Measurements from ENCODE around the gene S100A6.

The S100A6 gene

DNA sequence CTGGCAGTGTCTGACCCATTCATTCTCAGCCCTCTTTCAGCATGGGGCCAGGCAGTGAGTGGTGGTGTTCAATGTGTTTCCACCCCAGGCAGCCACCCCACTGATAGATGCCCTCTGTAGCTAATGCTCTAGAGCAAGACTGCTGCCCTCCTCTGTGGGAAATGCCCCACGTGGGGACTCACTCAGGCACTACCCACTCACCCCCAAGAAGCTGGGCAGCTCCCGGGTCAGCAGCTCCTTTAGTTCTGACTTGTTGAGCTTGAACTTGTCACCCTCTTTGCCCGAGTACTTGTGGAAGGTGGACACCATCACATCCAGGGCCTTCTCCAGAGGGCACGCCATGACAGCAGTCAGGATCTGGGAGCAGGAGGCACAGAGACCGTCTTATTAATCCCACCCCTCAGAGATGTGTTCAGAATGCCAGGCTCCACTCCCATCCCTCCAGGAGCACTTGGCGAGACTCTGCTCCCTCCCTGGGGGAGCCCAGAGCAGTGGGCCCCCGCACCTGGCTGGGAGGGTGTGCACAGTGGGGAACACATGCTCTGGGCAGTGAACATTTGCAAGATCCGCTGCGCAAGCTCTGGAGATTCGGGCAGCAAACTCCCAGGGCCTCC is 8.8 kb upstream of the S100A6 start:
- no peak for DNase-seq

DNA sequence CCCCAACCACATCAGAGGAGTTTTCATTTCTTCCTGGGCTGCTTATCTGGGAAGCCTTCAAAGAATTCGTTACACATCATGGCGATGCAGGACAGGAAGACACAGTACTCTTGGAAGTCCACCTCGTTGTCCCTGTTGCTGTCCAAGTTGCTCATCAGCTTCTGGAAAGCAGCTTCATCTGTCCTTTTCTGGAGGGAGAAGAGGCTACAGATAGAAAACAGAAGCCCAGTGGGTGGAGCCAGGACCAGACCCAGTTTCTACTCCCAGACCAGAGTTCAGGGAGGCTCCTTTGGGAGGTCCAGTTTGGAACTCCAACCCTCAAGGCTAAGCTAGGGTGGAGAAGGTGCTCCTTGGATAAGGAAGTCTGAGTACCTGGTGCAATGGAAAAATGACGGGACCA is 7.9 kb upstream of the S100A6 start:
- DNase-seq: no peak

DNA sequence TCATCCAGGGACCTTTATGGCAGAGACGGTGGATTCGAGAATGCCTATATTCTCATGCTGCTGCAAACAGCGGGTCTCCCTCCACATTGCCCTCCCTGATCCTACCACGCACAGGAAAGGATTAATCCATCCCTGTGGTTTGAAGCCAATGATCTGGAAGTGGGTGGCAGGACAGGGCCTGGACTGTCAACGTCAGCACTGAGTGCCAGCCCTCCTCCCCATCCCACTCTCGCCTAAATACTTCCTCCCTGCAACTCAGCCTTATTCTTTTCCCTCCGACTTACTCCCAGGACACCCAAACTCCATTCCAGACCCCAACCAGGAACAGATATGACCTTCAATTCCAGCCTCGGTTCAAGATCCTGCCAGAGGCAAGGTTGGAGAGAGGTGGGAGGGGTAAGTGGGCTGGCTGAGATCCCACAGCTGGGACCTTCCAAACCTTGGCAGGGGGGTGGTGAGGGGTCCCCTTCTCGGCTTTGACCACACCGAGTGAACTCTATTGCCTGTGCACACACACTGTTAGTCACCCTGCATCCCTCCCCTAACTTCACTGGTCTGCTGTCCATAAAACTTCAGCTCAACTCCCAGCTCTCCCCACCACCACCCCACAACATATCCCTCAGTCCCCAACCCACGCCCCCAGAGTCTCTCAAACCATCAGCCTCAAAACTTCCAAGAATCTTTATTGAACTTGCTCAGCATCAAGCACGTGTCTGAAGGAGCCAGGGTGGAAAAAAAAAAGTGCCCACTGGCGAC is 7.3 kb upstream of the S100A6 start:
- no peak for DNase-seq

DNA sequence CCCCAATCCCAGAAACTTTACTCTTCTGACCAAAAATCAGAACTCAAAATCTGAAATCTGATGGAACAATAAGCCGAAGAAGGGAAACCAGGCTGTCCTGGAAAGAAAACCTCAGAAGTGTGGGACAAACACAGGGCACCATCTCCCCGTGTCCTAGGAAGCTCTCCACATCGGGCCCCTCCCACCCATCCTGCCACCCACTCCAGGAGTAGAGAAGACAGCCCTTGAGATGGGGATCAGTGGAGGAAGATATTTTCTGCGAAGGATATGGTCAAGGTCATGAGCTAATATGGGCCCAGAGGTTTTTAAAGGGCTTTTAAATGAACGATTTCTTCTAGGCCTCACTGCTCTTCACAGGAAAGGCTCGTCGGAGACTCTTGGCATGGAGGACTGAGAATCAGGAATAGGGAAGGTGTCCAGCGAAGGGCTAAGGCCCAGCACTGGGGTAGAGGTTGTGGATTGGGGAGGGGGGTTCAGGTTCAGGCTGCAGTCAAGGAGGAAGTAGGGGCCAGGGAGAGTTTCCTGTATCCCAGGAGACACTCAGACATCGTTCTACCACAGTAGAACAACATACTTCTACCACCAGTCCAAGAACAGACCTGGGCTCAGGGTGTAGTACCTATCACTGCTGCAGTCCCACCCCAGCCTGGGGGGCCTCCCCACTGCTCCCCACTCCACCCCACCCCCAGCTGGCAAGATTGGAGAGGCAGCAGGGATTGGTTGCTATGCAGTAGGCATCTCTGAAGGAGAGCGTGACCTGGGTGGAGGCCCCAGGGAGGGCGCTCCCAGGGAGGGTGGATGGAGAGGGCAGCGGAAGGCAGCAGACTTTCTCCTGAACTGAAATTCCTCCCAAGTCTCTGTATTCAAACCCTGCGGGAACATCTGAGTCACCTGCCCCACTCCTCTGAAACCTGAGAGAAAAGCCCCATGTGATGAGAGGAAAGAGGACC is 6.1 kb upstream of the S100A6 start:
- DNase-seq: no peak

DNA sequence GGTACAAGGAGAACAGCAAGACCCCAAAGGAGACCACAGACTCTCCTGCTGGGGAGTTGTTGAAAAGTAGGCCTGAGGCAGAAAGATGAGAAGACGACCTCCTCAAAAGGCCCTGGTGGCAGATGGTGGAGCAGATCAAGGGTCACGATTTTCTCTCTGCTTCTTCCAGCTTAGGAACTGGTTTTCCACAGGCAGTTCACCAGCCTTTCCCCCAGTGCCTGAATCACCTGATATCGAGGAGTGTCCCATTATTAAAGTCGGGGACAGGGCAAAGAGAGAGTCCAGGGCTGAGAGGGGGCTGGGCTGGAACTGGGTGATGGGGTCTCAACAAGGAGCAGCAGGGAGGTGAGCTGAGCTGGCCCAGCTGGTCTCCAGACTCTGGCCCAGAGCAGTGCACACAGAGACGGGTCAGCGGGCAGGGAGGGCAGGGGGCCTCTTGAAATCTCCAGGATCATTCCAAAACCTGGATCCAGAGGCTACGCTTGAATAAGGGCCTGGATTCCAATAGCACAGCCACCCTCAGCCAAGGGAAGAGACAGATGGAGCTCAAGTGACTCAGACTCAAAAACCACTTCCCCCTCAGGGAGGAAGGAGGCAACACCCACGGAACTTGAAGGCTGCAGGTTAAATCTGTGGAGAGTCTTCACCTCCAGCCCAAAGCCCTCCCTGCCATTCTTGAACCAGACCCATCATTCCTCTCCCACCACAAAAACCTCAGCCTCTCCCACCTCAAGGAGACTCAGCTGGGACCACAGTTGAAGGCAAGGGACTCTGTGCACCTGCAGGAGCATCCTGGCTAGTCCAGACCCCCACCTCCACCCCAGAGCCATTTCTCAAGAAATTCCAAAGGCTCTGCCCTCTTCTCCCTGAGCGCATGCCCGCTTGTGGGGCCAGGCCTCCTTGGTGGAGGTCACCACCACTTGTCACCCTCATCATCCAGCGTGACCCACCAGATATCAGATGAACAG is 4.9 kb upstream of the S100A6 start, which contains the start of gene S100A5:
Gene S100A5, minus strand, starts transcription at position 541 of the 968 bp plus-strand sequence. CDS start 743 bp downstream, outside the sequence.
- DNase-seq: peak; percentile 83

DNA sequence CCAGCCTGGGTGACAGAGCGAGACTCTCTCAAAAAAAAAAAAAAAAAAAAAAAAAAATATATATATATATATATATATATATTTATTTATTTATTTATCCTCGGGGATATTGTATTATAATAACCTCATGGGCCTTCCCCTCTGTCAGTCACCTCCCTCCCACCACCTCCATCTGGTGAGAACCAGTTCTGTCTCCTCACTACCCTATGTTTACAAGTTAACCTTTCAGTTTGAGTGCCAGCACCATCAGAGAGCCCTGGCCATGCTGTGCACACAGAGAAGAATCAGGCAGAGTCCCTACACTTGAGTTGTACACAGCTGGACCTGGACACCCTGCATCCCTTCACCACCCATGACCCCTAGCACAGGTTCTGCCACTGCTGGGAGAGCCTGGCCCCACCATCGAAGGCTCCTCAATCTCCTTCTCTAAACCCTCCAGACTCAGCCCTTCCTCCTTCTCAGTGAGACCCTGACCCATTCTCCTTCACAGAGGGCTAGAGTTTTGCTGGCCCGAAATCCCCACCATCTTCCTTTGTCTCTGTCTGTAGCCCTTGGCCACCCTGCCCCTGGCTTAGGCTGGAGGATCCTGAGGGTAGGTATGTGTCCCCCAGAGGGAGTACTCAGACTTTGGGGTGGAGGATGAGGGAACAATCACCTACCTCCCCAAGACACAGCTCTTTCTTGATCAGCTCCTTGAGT is 3.8 kb upstream of the S100A6 start:
- no peak for DNase-seq

DNA sequence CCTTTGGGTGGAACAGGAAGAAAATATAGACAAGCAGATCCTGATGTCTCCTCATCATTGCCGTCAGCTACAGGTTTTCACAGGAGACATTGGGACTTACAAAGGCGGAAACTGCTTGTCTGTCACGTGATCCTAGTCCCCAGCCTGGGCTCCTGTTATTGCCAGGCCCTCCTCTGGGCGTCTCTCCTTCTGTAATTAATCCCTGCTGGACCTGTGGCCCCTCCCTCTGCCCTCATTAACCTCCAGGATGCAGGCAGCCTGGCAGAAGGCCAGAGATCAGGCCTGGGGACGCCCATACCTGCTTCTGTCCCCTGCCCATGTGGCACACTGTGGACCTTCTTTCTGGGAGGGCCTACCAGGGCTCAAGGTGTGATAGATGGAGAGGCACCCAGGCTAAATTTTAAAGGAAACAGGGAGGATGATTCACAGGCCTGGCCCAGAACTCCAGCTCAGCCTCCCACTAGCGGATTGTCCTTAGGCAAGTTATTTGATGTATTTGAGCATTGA is 2.6 kb upstream of the S100A6 start:
- no peak for DNase-seq

DNA sequence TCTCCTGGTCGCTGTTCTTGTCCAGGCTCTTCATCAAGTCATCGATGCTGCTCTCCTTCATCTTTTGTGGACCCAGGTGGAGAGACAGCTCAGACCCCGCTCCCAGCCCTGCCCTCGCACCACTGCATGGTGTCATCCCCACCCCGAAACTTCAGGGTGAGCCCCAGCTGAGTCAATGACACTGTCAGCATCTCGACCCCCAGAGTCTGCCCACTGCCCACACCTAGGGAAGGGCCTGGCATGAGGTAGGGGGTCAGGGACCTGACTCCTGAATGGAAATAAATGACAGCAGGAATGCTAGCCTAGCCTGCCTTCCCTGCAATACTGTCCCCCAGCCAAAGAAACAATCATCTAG is 1.6 kb upstream of the S100A6 start:
- DNase-seq: no peak

DNA sequence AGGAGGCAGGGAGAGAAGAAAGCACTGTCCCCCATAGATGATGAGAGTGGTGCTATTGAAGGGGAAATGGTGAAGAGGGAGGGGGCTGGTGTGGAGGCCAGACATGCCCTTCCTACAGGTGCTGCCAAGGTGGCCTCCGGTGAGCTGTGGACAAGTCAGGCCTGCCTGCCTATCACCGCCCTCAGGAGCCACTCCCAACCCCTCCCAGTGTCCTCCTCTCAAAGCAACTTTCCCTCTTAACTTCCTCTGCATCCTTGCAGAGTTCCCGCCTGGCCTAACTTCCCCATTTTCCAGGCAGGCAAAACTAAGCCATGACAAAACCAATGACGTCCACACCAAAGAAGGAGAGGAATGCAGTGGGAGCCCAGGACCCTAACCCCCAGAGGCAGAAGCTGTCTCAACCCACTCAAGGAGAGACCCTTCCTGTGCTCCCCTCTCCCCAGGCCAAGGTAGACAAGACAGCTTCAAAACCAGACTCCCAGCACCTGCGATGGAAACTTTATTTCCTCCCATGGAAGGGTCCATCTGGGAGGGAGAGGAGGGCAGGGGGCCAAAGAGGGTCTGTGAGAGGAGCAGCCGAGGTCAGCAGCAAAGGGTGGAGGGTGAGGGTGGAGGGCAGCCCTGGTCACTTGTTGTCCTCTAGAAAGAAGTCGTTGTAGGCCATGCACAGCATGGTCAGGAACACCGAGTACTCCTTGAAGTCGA is 1.0 kb upstream of the S100A6 start:
- no peak for DNase-seq

DNA sequence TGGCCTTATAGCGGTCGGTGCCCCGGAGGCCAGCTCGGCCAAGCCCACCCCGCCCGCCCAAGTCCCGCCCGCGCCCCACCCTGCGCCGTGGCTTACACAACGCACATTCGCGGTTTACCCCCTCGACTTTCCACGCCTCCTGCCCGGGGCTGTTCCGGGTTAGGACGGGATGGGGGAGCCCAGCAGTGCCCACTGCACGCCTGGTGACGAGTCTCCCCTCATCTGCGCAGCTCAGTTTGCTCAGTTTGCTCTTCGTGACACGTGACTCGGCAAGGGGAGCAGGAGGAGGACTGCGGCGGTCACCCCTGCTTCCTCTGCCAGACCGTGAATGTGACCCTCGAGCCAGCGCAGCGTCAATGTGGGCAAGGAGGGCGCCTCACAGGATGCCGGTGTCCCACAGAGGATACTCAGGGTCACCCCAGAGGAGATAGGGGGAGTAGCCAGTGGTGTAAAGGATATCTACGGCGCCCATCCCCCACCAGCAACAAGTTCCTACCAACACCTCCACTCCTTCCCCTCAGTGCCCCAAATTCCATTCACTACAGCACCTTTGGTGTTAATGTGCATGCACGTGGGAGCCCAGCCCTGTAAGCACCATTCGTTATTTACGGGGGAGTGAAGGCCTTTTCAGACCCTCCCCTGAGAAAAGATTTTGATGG is 350 bp upstream of the S100A6 start:
- peak; percentile 90 for DNase-seq

DNA sequence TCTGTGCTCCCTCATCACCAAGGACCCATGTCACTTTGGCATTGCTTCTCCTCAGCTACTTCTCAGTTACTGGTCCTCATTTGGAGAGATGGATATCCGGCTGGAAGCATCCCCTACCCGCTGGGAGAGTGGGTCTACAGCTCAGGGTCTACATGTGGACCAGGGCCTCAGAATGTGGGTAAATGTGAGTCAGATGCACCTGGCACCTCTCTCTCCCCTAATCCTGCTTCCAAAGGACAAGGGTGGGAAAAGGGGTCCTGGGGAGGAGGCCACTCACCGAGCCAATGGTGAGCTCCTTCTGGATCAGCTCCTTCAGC is 908 bp downstream of the S100A6 start:
- no peak for DNase-seq

DNA sequence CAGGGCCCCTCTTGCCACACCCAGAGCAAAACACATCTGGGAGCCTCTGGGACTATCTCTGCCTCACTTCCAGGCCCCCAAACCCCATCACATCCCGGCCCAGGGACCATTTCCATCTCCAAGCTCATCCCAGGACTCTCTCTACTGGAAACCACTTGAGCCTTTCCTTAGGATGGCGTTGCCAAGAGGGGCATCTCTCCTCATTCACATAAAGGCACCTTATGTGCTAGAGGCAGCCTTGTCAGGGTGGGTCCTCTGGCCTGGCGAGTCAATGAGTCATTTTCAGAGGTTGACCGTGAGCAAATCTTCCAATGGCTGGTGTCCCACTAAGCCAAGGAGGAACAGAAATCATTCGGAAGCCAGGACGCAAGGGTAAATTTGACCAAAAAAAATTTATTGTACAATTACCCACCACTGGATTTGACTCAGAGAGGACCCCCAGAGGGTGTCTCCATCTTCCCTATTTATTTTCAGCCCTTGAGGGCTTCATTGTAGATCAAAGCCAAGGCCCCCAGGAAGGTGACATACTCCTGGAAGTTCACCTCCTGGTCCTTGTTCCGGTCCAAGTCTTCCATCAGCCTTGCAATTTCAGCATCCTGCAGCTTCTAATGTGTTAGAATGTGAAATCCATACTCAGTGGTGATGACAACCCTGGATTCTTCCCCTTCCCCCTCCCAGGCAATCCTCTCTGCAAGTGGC is 1.4 kb downstream of the S100A6 start:
- no peak for DNase-seq

DNA sequence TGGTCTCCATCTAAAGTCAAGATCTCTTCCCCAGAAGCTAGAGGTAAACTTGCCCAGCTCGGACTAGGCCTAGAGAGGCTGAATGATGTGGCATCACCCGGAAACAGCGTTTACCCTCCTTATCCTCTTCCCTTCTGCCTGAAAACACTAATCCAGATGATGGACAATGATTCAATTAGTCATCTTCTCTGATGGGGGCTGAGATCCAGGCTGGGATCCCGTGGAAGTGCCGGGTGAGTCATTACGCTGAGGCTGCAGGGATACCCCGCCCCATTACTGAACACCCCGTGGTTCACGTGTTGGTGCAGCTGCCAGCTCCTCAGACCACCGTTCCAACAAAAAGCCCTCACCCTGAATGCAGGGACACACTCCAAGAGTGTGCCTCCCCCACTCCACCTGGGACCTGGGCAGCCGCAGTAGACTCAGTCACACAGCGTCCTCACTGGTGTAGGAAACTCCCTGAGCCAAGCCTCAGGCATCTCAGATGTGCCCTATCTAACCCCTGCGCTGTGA is 2.0 kb downstream of the S100A6 start:
- DNase-seq: peak; percentile 38

DNA sequence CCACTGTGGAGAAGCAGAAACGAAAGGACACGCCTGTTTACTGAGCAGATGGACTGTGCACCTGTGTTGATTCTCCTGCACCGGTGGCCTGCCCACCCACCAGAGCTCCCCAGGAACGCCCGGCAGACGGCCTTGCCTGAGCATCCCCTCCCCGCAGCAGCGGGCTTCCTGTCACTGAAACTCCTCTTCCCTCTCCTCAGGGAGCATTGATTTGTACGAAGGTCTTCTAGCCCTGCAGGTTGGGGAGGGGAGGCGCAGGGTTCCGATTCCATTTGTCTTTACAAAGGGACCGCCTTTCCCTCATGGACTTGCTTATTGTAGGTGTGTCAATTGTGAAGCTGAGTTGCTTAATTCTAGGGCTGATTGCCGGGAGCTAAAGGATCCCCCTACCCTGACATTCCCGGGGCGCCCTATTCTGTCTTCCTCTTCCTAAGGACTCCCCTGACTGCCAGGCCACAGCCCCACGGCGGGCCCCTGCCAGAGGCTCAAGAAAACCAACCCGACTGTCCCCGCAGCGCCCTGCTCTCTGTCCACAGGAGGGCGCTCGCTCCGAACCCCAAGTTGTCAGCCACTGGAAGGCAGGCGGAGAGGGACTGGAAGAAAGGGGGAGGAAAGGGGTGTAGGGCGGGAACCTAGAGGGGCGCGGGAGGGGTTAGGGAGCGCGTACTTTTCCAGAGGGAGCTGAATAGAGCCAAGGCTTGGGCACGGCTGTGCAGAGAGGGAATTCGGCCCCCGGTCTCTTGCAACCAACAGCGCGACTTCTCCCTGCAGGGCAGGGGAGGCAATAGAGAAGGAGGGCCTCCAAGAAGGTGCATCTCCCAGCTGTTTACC is 2.8 kb downstream of the S100A6 start:
- peak; percentile 90 for DNase-seq

DNA sequence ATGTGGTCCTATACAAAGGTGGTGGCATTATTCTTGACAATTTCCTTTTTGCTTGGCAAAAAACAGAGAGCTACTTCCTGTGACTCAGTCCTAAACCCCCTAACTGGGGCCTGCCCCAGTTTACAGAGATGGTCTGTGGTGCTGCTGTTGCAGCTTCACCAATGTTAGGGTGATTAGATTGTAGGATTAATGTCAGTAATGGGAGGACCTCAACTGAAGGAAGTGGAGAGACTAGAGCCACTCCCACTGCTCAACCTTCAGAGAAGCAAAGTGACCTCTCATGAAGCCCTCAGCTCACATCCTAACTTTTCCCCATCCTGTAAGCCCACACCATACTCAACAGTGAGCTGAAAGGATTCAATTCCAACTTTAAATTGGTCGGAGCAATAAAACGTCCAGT is 3.6 kb downstream of the S100A6 start:
- peak; percentile 88 for DNase-seq

DNA sequence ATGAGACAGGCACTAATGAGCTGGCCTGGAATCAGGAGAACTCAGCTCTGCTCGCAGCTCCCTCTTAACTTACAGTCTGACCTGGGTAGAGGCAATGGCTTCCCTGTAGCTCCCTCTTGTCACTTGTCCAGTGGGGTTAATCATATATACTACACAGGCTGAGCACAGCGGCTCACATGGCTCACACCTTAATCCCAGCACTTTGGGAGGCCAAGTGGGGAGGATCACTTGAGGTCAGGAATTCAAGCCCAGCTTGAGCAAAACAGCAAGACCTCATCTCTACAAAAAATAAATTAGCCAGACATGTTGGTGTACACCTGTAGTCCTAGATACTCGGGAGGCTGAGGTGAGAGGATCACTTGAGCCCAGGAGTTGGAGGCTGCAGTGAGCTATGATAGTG is 4.2 kb downstream of the S100A6 start:
- DNase-seq: no peak

DNA sequence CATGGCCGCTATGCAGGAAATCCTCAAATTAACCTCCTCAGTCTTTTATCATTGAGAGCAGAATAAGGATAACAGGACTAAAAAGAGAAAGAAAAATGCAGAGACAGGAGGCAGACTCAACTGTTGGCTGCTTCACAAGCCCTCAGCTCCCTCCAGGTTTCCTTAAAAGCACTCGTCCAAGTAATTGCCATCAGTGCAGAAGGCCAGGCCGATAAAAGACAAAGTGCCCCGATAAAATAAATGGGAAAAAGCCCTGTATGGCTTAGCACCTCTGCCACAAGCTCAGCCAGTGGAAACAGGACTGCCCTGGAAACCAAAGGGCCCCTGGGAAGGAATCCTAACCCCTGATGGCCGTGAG is 8.1 kb downstream of the S100A6 start:
- DNase-seq: no peak

DNA sequence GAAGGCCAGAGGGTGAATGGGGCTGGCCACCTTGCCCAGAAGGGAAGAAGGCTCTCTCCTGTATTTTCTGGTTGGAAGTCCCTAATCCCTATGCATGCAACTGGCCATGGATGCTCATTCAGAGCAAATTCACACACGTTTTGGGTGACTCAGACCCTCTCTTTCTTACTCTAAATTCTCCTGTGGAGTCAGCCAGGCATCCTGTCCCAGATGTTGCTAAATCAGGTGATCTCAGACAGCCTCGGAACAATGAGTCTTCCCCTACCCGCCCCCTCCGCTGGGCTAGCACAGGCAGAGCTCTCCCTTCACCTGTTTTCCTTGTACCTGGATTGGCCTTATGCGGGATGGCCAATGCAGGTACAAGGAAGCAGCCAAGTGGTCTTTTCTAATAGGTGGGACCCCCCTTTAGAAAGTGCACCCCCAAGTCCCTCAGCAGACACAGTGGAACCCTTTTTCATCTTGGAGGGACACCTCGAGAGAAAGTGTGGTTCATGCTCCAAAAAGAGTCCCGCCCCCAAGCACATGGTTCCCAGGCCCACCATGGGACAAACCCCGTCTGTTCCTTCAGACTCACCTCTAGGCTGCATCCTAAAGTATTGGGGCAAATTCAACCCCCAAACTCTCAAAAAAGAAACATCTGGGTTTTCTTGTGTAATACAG is 8.6 kb downstream of the S100A6 start:
- DNase-seq: no peak
